Measurements from ENCODE around the gene TSR1. TPM values are rescaled to one million over a fixed set of nuclear protein-coding genes. Genes with fewer than 3 reads are reported as not detected.
A peak's percentile ranks its signal among the peaks of the same experiment; 100 is the strongest.

TSR1 gene
- total and polyA plus RNA-seq, 12 donors, result 12.7 to 74.6 (median 26.1) TPM

- DNase-seq, result no peak
- H3K27ac ChIP-seq, result peak overlapping the region in 2 of 5 donors; percentile 29 to 35
- no peaks in the 10 kb centered on the region for H3K27me3 ChIP-seq
- H3K36me3 ChIP-seq (replicated peaks in 1 of 2), result peaks cover 0 to 28% of the 10 kb centered on the region in 2 donors
- no peak overlapping the region for H3K4me3 ChIP-seq
- 85 to 89% (median 89%) methylated on average over 11 of the region's 11 CpGs for WGBS, 4 donors
- intact Hi-C loops (cut with DNase I), result loop anchor here in 1 of 2 donors (1.0 kb wide), 1 partner anchor 32 kb away; no protein-coding TSS in a partner anchor
- H3K9me3 ChIP-seq (replicated peaks in 1 of 3), result no peaks in the 10 kb centered on the region
- peaks cover 0 to 28% of the 10 kb centered on the region in 2 donors for H3K4me1 ChIP-seq (replicated peaks in 1 of 2)
- TF ChIP-seq CTCF (IDR thresholded peaks at IDR 0.05) (no peak), POLR2A (IDR thresholded peaks at IDR 0.05) (no peak)
These were observed 47.4 kb upstream of the TSR1 start for GRCh38 chr17:2383628-2384167.

GRCh38 chr17:2380950-2381649 is 44.8 kb upstream of the TSR1 start:
- no peaks in the 10 kb centered on the region for H3K27me3 ChIP-seq
- no peak for DNase-seq
- intact Hi-C loops (cut with DNase I), result loop anchor here in 1 of 2 donors (2.0 kb wide), 1 partner anchor 36 kb away; no protein-coding TSS in a partner anchor
- peaks cover 0 to 28% of the 10 kb centered on the region in 2 donors for H3K4me1 ChIP-seq (replicated peaks in 1 of 2)
- TF ChIP-seq POLR2A (IDR thresholded peaks at IDR 0.05) (no peak), CTCF (IDR thresholded peaks at IDR 0.05) (no peak)
- H3K9me3 ChIP-seq (replicated peaks in 1 of 3), result no peaks in the 10 kb centered on the region
- H3K4me3 ChIP-seq, result no peak overlapping the region
- peaks cover 0 to 18% of the 10 kb centered on the region in 2 donors for H3K36me3 ChIP-seq (replicated peaks in 1 of 2)
- peak overlapping the region in 1 of 5 donors; percentile 21 for H3K27ac ChIP-seq
- 75 to 89% (median 79%) methylated on average over 9 to 15 of the region's 15 CpGs for WGBS, 4 donors

DNA sequence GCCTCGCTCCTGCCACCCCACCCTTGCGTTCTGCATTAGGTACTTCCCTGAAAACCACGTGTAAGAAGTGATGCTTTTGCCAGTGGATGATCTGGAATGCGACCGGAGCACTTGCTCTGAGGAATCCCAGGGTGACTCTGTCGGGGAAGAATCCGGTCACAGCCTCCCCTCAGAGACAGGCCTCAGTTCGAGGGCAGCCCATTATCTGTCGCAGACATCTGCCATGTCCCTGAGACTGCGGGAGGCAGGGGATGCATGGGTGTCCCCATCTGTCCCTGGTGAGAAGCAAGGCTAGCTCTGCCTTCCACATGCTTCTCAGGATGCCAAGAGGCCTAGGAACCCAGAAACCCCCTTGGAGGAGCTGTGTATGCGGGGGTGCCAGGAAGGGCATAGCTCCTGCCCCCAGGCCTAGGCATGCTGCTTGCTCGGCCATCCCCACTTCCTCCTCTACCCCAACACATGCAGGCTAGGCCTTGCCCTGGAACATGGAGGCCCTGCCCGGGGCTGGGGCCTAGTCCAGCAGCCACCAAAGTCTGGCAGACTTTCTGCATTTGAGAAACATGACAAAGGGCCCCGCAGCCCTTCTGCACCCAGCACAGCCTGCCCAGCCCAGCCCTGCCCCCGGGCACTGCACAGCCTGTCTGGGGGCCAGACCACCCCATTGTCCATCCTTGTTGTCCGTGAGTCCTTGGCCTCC is 44.1 kb upstream of the TSR1 start:
- no peak overlapping the region for H3K4me3 ChIP-seq
- H3K4me1 ChIP-seq (replicated peaks in 1 of 2), result peaks cover 0 to 20% of the 10 kb centered on the region in 2 donors
- WGBS, 4 donors, result 63 to 82% (median 75%) methylated on average over 5 to 16 of the region's 16 CpGs
- H3K36me3 ChIP-seq (replicated peaks in 1 of 2), result peaks cover 0 to 20% of the 10 kb centered on the region in 2 donors
- no peak for DNase-seq
- H3K9me3 ChIP-seq (replicated peaks in 1 of 3), result no peaks in the 10 kb centered on the region
- TF ChIP-seq POLR2A (IDR thresholded peaks at IDR 0.05) (no peak), CTCF (IDR thresholded peaks at IDR 0.05) (no peak)
- H3K27ac ChIP-seq, result peak overlapping the region in 1 of 5 donors; percentile 32
- intact Hi-C loops (cut with DNase I), result loop anchor here in 1 of 2 donors (2.0 kb wide), 1 partner anchor 36 kb away; no protein-coding TSS in a partner anchor
- H3K27me3 ChIP-seq, result no peaks in the 10 kb centered on the region

Measured in adrenal gland (tissue), 12 donors.